ENCODE results near the gene SYCP2L. TPM values are rescaled to one million over a fixed set of nuclear protein-coding genes. Genes with fewer than 3 reads are reported as not detected.
A peak's percentile ranks its signal among the peaks of the same experiment; 100 is the strongest.
"Not testable (repeated sequence)": the region's sequence is repeated elsewhere in the genome, so short reads cannot be mapped to it uniquely, and the experiment has no call there.

Gene SYCP2L
- total RNA-seq (ENCODE audit: insufficient read depth, low replicate concordance), result 4.1 TPM

DNA sequence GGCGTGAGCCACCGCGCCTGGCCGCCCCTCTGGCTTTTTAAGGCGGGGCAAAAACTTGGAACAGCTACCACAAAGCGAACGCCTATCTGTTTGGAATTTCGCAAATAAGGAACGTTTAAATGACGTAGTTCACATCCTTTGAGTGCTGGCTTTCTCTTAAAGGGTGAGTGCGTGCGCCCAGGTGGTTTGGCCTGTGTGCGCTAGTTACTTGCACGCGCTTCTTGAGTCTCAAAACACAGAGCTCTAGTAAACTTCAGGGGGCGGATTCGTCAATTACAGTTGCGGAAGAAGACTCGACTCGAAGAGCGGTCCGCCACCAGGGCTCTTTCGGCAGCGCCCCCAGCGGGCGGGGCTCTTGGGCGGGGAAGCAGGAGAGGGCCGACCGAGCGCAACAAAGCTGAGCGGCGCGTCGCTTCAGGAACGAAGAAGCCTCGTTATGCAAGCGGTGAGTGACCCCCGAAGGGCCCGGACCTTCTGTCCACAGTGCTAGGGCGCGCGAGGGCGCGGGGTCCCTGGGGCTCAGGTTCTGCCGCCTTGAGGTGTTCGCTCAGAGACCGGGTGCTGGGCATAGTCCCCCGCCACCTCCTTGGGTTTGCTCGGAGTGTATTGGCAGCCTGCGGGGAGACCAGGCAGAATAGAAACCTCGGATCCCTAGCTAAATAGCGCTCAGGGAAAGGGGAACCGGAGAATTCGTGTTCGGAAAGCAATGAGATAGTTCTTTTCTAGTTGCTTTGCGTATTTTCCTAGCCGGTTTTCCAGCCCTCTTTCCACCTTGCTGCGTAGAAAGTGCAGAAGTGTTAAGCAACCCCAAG lies at the start of gene SYCP2L:
Gene SYCP2L, plus strand, starts transcription at position 362 of the 812 bp plus-strand sequence. Its CDS starts 75 bp downstream, at position 437.
- DNase-seq (ENCODE audit: low spot score), result peak; percentile 36

DNA sequence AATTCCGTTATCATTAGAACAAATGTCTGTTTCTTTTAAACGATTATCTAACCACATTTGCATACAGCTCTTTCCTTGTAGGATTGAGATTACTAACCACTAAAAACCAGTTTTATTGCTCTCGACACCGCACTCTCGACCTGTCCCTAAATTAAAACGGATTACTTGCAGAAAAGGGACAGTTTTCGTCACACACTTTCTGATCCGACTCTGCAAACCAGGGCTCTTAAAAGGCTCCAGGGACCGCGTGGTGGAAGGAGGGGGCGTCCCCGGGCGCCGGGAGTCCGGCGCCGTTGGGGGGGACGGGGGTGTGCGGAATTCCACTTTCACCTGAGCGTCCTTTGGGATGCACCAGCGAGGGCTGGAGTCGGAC lies 49.2 kb upstream of the SYCP2L start:
- DNase-seq (ENCODE audit: low spot score), result peak; percentile 28

DNA sequence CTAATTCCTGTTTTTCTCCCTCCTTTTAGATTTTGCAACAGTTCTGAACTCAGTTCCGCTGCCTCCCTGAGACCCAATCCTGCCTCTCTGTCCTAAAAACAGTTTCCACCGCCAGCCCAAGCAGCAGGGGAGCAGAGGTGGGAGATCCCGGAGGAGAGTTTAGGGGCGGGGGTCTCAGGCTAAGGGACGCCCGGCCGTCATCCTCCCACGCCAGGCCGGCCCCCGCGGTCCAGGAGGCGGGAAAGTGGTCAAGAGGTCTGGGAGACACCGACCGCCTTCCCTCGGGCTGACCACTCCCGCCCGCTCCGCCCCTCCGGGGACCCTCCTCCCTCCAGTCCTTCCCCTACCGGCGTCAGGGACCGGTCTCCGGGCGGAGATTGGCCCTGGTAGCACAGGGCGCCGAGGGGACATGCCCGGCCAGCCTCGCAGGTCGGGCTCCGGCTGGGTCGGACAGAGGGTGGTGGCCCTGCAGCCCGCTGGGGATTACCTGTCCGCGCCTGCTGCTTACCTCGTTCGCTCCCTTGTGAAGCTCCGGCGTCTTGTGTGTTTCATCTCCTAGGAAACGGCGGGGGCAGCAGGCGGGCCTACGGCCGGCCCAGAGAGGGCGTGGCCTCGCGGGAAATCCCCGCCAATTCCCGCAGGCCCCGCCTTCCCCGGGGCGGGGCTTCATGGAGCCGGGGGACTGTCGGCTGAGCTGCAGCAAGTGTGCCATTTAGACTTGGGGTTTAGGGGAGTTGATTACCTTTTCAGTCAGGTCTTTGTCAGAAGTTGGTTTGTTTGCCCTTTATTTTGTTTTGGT lies 48.7 kb upstream of the SYCP2L start, which contains the start of gene MAK:
Gene MAK, minus strand, starts transcription at position 545 of the 799 bp plus-strand sequence. CDS start 7,891 bp downstream, outside the sequence.
- peak; percentile 90 for DNase-seq (ENCODE audit: low spot score)

DNA sequence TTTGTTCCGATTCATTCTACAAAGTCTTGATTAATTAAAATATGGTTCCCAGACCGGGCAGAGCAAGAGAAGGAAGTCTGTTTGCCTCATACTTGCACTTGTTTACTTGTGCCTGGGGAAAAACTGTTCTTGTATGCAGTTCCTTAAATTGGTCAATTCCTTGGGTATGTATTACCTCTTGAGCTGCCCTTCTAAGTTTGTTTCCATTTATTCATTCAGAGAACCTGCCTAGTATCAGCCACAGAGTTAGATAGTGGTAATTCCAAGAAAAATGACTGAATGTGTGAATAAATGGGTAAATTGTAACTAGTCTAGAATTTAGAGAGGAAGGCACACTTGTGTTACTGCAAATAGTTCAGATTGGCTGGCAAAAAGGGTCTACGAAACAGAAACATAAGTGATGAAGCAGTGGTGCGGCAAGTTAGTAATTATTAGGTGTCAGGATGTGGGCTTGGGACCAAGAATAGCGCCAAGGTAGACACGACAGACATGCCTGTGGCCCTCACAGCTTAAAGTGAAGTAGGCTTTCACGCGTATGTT lies 48.0 kb upstream of the SYCP2L start:
- DNase-seq (ENCODE audit: low spot score), result no peak

DNA sequence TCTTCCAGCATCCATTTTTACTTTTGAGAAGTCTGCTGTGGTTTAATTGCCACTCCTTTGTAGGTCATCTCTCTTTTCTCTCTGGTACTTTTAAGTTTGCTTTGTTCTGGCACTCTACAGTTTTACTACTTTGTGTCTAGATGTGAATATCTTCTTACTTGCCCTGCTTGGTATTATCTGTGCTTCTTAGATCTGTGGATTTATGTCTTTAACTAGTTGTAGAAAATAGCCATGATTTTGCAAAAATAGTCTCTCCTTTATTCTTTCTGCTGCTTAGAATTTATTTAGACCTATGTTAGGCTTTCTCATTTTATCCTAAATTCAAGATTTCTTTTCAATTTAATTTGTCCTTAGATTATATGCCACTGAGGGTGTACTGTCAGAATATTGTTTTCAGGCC lies 43.3 kb upstream of the SYCP2L start:
- no peak for DNase-seq (ENCODE audit: low spot score)

DNA sequence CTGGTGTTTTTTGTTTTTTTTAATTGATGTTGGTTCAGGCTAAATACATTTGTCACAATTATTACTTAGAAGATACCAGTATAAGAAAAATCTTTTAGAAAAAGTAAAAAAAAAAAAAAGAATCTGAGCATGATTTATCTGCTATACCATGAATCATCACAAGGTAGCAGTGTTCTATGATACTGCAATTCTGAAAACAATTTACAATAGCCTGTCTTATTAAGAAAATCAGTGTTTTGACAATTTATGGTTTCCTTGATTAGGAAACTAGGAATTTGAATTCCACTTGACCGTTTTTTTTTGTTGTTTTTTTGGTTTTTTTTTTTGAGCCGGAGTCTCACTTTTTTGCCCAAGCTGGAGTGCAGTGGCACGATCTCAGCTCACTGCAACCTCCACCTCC lies 39.2 kb upstream of the SYCP2L start:
- no peak for DNase-seq (ENCODE audit: low spot score)

DNA sequence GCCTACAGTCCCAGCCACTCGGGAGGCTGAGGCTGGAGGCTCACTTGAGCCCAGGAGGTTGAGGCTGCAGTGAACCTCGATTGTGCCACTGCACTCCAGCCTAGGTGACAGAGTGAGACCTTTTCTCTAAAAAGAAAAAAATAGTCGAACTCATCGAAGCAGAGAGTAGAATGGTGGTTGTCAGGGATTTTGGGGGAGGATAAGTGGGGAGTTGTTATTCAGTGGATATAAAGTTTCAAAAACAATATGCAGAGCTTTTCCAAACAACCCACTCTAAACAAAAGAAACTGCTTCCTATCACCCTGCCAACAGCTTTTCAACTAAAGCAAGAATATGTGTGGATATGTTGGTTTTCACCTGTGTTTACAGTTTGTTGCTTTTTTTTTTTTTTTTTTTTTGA lies 37.0 kb upstream of the SYCP2L start:
- no peak for DNase-seq (ENCODE audit: low spot score)

DNA sequence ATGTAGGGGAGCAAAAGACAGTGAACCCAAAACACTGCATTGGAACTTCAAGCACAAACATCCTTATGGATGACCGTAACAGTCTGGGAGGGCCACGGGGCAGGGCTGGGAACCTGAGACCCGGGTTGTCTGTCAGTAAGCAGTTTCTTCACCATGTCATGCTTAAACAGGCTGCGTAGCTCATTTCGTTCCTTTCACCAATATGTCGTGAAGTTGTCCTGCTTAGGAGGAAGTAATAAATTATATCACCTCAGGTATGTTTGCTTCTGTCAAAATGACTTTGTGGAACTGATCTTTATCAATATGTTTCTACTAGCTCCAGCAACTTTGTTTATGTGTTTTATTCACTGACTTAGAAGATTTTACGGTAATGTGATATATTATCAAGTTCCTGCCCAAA lies 36.1 kb upstream of the SYCP2L start:
- no peak for DNase-seq (ENCODE audit: low spot score)

DNA sequence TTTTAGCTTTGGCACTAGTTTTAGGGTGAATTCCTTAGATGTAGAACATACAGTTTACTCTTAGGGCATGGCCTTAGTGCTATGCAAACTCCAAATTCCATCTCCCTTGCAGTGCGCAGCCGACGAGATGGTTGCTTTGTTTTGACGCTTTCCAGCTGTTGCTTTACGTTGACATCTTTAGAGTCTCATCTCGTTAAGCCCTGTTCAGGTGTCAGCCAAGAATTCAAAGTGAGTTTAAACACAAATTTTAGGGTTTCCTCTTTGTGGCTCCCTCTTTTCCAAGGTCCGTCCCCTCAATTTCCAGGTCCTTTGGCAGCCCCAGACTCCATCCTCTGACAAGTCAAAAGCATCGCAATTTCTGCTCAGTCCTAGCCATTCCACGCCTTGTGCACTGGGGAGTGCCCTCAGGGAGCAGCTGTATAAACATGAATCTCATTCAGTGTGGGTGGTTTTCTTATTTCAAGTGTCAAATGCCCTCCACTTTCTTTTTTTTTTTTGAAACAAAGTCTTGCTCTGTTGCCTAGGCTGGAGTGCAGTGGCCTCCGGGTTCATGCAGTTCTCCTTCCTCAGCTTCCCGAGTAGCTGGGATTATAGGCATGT lies 34.4 kb upstream of the SYCP2L start:
- DNase-seq (ENCODE audit: low spot score), result no peak

DNA sequence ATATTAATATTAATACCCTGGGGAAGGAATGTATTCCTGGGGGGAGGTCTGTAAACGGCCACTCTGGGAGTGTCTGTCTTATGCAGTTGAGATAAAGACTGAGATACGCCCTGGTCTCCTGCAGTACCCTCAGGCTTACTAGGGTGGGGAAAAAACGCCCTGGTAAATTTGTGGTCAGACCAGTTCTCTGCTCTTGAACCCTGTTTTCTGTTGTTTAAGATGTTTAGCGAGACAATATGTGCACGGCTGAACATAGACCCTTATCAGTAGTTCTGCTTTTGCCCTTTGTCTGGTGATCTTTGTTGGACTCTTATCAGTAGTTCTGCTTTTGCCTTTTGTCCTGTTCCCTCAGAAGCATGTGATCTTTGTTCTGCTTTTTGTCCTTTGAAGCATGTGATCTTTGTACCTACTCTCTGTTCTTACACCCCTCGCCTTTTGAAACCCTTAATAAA lies 33.0 kb upstream of the SYCP2L start:
- not testable (repeated sequence) for DNase-seq (ENCODE audit: low spot score)

DNA sequence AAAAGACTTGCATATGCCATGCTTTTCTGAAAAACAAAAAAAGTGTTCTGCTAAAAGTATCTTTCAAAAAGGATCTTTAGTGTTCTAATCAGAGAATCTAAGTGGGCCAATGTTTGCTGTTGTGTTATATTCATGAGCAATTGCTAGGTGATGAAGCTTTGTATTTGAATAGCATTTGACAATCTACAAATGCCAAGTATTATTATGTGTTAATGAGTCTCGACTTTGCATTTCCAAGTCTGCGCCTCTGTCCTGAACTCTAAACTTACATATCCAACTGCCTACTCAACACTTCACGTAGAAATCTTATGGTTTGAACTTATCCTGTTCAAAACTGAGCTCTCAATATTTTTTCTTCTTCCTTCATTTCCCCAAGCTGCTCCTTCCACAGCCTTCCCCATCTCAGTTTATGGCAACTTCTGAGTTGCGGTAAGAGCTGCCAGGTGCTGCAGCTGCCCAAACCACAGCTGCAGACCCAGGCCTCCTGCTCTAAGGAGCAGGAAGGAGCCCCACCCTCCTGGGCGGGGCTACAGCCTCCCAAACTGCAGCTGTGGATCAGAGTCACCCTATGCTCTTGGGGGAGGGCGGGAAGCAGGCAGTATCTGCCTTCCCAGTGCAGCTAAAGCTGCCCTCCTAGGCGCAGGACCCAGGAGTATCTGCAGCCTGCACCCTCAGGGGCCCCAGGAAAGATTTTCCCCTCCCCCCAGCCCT lies 31.8 kb upstream of the SYCP2L start:
- DNase-seq (ENCODE audit: low spot score), result no peak

DNA sequence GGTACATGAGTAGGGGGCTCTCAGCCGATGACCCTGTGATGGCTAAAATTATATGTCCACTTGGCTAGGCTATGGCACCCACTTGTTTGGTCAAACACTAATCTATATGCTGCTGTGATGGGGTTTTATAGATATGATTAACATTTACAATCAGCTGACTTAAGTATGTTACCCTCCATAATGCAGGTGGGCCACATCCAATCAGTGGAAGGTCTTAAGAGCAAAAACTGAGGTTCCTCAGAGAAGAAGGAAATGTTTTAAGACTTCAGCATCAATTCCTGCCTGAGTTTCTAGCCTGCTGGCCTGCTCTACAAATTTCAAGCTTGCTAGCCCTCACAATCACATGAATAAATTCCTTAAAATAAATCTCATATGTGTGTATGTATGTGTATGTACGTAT lies 29.6 kb upstream of the SYCP2L start:
- no peak for DNase-seq (ENCODE audit: low spot score)

DNA sequence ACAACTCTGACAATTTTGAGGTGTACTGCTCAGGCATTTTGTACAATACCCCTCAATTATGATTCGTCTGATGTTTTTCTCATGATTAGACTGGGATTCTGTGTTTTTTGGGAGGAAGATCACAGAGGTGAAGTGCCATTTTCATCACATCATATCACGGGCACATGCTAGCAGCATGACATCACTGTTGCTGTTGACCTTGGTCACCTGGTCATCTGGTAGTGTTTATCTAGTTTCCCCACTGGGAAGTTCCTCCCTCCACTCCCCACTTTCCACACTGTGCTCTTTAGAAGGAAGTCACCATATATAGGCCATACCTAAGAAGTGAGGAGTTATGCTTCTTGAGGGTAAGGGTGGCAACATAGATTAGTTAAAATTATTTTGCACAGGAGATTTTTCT lies 25.8 kb upstream of the SYCP2L start:
- no peak for DNase-seq (ENCODE audit: low spot score)

DNA sequence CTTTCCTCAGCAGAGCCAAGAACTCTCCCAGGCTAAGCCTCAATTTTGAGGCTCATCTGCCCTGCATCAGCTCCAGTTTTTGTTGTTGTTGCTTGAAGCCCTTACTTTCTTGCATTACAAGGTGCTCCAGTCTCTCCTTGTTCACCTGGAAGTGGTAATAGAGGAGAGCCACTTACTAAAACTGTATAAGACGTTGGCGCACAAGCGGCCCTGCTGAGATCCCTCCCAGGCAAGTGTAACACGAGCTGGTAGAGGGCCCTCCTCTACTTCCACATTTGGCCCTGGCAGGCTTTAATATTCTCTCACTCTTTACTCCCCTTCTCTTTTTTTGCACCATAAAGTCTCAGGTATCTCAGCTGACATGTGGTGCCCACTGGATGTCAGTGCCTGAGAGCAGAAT lies 24.5 kb upstream of the SYCP2L start:
- DNase-seq (ENCODE audit: low spot score), result no peak

DNA sequence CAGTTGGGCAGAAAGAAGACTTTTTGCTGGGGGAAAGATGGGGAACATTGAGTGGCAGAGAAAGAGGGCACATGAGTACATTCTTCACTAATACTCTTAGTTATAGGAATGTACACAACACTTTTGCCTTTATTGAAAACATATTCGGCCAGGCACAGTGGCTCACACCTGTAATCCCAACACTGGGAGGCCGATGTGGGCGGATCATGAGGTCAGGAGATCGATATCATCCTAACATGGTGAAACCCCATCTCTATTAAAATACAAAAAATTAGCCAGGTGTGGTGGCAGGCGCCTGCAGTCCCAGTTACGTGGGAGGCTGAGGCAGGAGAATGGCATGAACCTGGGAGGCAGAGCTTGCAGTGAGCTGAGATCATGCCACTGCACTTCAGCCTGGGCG lies 23.8 kb upstream of the SYCP2L start:
- DNase-seq (ENCODE audit: low spot score), result not testable (repeated sequence)

DNA sequence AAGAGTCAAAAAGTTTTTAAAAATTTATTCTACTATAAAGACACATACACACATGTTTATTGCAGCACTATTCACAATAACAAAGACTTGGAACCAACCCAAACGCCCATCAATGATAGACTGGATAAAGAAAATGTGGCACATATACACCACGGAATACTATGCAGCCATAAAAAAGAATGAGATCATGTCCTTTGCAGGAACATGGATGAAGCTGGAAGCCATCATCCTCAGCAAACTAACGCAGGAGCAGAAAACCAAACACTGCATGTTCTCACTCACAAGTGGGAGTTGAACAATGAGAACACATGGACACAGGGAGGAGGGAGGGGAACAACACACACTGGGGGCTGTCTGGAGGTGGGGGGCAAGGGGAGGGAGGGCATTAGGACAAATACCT lies 20.1 kb upstream of the SYCP2L start:
- DNase-seq (ENCODE audit: low spot score), result not testable (repeated sequence)

DNA sequence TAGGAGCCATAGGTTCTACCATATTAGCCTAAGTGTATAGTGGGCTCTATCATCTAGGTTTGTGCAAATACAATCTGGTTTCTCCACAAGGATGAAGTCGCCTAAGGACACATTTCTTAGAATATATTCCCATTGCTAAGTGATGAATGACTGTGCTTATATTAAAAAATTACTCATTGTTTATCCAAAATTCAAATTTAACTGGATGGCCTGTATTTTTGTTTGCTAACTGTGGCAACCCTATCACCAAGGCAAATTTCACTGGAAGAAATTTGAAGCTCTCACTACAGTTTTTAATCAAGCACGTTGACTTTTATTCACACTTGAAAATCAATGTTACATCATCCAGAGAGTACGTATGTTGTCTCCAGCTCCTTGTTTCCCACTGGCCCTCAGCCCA lies 18.9 kb upstream of the SYCP2L start:
- no peak for DNase-seq (ENCODE audit: low spot score)

DNA sequence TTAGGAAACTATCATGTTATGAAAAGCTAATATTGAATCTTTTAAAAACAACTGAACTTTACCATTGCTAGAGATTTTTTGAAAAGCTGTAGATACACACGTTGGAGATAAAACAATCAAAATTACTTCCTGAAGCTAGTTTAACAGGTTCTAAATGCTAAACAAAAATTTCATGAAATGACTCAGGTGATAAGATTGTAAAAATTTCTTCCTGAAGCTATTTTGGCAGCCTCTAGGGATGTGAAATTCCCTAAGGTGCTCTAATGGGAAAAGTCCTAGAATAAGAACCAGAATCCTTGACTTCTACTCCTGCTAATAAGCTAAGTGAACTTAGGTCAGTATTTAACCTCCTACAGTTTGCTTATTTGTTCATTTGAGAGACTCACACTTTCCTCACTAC lies 13.5 kb upstream of the SYCP2L start:
- DNase-seq (ENCODE audit: low spot score), result no peak

DNA sequence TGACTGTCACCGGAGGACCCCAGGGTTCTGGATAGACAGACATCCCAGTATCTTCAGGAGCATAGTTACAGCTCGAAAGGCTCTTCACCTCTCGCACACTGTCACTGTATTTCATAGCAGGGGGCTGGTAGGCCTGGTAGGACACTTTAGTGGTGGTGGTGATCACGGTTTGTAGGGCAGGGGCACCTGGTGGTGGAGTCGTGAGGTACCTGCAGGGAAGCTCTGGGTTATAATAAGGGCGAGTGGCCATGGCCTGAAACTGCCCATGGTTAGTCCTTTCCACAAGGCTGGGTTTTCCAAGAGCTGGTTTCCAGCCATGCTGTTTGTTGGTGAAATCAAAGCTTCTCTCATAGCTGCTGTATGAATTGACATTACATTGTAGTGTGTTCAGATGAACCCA lies 12.6 kb upstream of the SYCP2L start:
- no peak for DNase-seq (ENCODE audit: low spot score)

DNA sequence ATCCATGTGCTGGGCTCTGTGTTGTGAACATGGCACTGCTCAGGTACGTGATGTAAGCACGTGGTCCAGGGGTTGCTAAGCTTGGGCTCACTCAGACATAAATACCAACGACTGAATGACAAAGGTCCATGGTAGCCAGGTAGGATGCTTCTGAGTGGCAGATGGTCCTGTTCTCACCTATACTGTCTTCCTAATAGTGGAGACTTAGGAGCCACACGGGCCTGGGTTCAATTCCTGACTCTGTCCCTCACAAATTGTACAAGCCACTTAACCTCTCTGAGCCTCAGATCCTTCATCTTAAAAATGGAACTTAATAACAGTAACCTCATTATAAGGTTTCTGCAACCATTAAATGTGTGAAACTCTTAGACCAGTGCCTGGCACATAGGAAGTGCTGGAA lies 11.8 kb upstream of the SYCP2L start:
- DNase-seq (ENCODE audit: low spot score), result no peak

DNA sequence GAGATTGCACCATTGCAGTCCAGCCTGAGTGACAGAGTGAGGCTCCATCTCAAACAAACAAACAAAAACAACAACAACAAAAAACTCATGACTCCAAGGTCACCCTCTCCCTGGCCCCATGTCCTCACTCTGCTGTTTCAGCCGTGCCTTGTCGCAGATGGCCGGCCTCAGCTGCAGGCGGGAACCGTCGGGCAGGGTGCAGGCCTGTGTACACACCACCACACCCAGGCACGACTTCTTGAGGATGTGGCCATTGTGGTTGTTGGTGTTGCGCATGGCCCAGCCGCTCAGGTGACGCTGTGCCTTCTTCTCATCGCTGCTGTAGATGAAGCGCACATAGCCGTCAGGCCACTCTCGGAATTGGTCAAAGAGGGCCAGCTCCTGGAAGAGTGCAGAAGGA lies 9.8 kb upstream of the SYCP2L start:
- DNase-seq (ENCODE audit: low spot score), result no peak
